ENCODE data around the gene APMAP.

APMAP gene

GRCh38 chr20:24950836-24951525 lies 41.6 kb downstream of the APMAP start:
- no peak for TF ChIP-seq TEAD4 (IDR thresholded peaks at IDR 0.05)
- TF ChIP-seq YY1 (IDR thresholded peaks at IDR 0.05; ENCODE audit: low read depth): no peak
- TF ChIP-seq USF1 (IDR thresholded peaks at IDR 0.05): no peak
- no peak for TF ChIP-seq TAF1 (IDR thresholded peaks at IDR 0.05; ENCODE audit: low read depth)
- TF ChIP-seq ZBTB7A (IDR thresholded peaks at IDR 0.05; ENCODE audit: low read depth): no peak
- no peak for TF ChIP-seq TCF12 (IDR thresholded peaks at IDR 0.05; ENCODE audit: low read depth)

- TF ChIP-seq USF1 (IDR thresholded peaks at IDR 0.05): no peak
- TF ChIP-seq NFIC (IDR thresholded peaks at IDR 0.05): no peak
- TF ChIP-seq YY1 (IDR thresholded peaks at IDR 0.05; ENCODE audit: low read depth): no peak
- no peak for TF ChIP-seq ZBTB7A (IDR thresholded peaks at IDR 0.05; ENCODE audit: low read depth)
- no peak for TF ChIP-seq FOXM1 (IDR thresholded peaks at IDR 0.05; ENCODE audit: borderline replicate concordance, low read depth)
- no peak for TF ChIP-seq MAX (IDR thresholded peaks at IDR 0.05)
- no peak for TF ChIP-seq EGR1 (IDR thresholded peaks at IDR 0.05)
- TF ChIP-seq CREB1 (IDR thresholded peaks at IDR 0.05; ENCODE audit: low read depth): no peak
- TF ChIP-seq RAD21 (IDR thresholded peaks at IDR 0.05; ENCODE audit: low read depth): no peak
- TF ChIP-seq REST (IDR thresholded peaks at IDR 0.05; ENCODE audit: low read depth): no peak
- no peak for TF ChIP-seq TEAD4 (IDR thresholded peaks at IDR 0.05)
- TF ChIP-seq CEBPB (IDR thresholded peaks at IDR 0.05): no peak
- TF ChIP-seq TAF1 (IDR thresholded peaks at IDR 0.05; ENCODE audit: low read depth): no peak
- no peak for TF ChIP-seq EP300 (IDR thresholded peaks at IDR 0.05; ENCODE audit: borderline replicate concordance)
These were observed 42.3 kb downstream of the APMAP start for GRCh38 chr20:24950128-24950835.

GRCh38 chr20:24949756-24950127 lies 42.8 kb downstream of the APMAP start:
- no peak for TF ChIP-seq MAX (IDR thresholded peaks at IDR 0.05)
- TF ChIP-seq REST (IDR thresholded peaks at IDR 0.05; ENCODE audit: low read depth): no peak
- TF ChIP-seq ZBTB7A (IDR thresholded peaks at IDR 0.05; ENCODE audit: low read depth): no peak
- TF ChIP-seq USF1 (IDR thresholded peaks at IDR 0.05): no peak
- TF ChIP-seq CREB1 (IDR thresholded peaks at IDR 0.05; ENCODE audit: low read depth): no peak
- no peak for TF ChIP-seq CEBPB (IDR thresholded peaks at IDR 0.05)
- TF ChIP-seq TAF1 (IDR thresholded peaks at IDR 0.05; ENCODE audit: low read depth): no peak
- TF ChIP-seq FOXM1 (IDR thresholded peaks at IDR 0.05; ENCODE audit: borderline replicate concordance, low read depth): no peak
- no peak for TF ChIP-seq RAD21 (IDR thresholded peaks at IDR 0.05; ENCODE audit: low read depth)
- TF ChIP-seq TCF12 (IDR thresholded peaks at IDR 0.05; ENCODE audit: low read depth): no peak
- TF ChIP-seq EGR1 (IDR thresholded peaks at IDR 0.05): no peak
- TF ChIP-seq NFIC (IDR thresholded peaks at IDR 0.05): no peak

GRCh38 chr20:24948939-24949679 lies 43.4 kb downstream of the APMAP start, which contains the start of gene CST7:
TSS of gene CST7 (plus strand) at chr20:24949269. CDS start at chr20:24949506, 237 bp downstream.
- TF ChIP-seq TAF1 (IDR thresholded peaks at IDR 0.05; ENCODE audit: low read depth): no peak
- TF ChIP-seq CEBPB (IDR thresholded peaks at IDR 0.05): no peak

- TF ChIP-seq NFIC (IDR thresholded peaks at IDR 0.05): no peak
- no peak for TF ChIP-seq YY1 (IDR thresholded peaks at IDR 0.05; ENCODE audit: low read depth)
- no peak for TF ChIP-seq FOXM1 (IDR thresholded peaks at IDR 0.05; ENCODE audit: borderline replicate concordance, low read depth)
- TF ChIP-seq MAX (IDR thresholded peaks at IDR 0.05): no peak
- TF ChIP-seq REST (IDR thresholded peaks at IDR 0.05; ENCODE audit: low read depth): no peak
- TF ChIP-seq CEBPB (IDR thresholded peaks at IDR 0.05): no peak
- no peak for TF ChIP-seq CREB1 (IDR thresholded peaks at IDR 0.05; ENCODE audit: low read depth)
- no peak for TF ChIP-seq EGR1 (IDR thresholded peaks at IDR 0.05)
- no peak for TF ChIP-seq TCF12 (IDR thresholded peaks at IDR 0.05; ENCODE audit: low read depth)
- TF ChIP-seq TEAD4 (IDR thresholded peaks at IDR 0.05): no peak
- TF ChIP-seq TAF1 (IDR thresholded peaks at IDR 0.05; ENCODE audit: low read depth): no peak
These were observed 48.8 kb downstream of the APMAP start for GRCh38 chr20:24943731-24944130.

All from Ishikawa (cell line).